ENCODE results near the gene ALK.

Gene ALK

GRCh38 chr2:29676886-29677453 lies 244.4 kb downstream of the ALK start:
- in situ Hi-C loops (cut with HindIII; ENCODE audit: low sequenced_read_pairs): no loop called here

GRCh38 chr2:29664578-29664977 lies 256.8 kb downstream of the ALK start:
- in situ Hi-C loops (cut with HindIII; ENCODE audit: low sequenced_read_pairs): loop anchor here (5.0 kb wide), 1 partner anchor 38 kb away; no protein-coding TSS in a partner anchor

DNA sequence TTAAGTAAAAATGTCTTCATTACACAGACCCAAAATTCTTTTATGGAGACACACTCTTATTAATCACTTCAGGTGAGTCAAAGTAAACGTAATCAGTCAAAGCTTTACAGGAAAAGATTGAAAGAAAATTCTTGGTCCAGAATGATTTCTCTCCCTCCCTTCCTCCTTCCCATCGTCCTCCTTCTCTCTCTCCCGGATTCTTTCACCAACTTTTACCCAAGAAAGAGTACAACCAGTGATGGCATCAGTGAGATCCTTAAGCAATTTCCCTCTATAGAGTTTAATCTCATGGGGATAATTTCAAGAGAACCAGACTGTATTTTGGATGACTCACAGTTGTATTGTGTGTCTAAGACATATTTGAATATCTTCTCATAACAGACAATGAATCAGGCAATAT lies 258.1 kb downstream of the ALK start:
- in situ Hi-C loops (cut with HindIII; ENCODE audit: low sequenced_read_pairs): loop anchor here (5.0 kb wide), 1 partner anchor 39 kb away; no protein-coding TSS in a partner anchor

GRCh38 chr2:29662861-29663260 lies 258.5 kb downstream of the ALK start:
- in situ Hi-C loops (cut with HindIII; ENCODE audit: low sequenced_read_pairs): loop anchor here (5.0 kb wide), 1 partner anchor 39 kb away; no protein-coding TSS in a partner anchor

DNA sequence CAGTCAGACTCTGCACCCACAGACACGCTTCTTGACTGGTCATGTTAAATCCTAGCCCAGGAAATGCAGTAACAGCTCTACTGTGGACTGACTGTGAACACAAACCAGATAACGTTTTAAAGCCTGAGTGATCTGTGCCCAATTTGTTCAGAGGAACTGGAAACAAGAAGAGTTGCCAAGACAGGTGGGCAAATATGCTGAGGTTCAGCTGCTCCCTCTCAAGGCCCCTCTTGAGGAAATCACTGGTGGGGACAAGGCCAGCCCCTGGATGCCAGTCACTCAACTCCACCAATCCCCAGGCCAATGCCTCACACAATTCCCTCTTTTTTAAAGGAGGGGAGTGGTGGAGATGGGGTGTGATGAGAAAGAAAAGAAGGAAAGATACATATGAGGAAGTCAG lies 261.2 kb downstream of the ALK start:
- in situ Hi-C loops (cut with HindIII; ENCODE audit: low sequenced_read_pairs): loop anchor here (5.0 kb wide), 1 partner anchor 42 kb away; no protein-coding TSS in a partner anchor

GRCh38 chr2:29659178-29659577 lies 262.2 kb downstream of the ALK start:
- in situ Hi-C loops (cut with HindIII; ENCODE audit: low sequenced_read_pairs): no loop called here

DNA sequence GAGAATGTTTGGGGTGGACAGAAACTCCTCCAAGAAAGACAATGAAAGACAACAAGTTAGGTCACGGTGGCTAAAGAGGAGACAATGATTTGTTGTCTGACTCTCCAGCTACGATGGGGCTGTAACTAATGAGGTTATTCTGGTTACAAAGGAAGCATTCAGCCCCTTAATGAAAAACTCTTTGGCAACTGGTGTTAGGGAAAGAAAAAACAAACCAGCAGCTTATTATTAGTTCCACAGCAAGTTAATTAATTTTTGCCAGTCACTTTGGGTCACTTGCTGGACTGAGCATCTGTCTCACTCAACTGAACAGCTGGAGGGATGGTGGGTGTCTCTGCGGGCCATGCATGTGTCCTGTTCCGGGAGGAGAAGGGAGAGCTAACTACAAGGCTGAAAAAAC lies 263.7 kb downstream of the ALK start:
- in situ Hi-C loops (cut with HindIII; ENCODE audit: low sequenced_read_pairs): no loop called here

DNA sequence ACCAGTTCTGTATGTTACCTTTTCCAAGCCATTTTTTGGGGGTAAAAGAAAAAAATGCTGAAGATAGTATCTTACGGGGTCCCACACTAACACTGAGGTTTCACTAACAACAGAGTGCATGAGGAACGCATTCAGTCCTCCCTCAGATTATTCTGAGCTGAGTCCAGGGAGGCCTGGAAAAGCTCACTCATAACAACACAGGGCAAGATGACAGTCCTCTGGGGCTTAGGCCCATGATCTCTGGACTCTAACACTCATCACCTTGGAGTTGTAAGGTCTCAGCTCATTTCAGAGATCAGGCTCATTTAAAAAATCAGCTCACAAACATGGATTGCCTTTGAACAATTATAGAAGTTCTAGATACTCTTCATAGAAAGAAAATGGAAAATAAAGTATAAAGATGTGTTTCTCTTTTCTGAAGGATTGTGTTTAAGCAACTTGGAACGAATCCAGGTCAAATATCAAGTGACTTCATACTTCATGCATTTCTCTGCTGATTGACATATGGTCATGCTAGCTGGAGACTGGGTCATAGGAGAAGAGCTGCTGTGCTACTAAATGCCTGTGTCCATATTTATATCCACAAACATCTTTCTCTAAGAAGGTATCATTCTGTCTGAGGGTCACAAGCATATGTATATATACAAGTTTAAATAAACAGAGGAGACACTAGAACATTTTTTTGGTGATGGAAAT lies 265.8 kb downstream of the ALK start:
- in situ Hi-C loops (cut with HindIII; ENCODE audit: low sequenced_read_pairs): no loop called here

DNA sequence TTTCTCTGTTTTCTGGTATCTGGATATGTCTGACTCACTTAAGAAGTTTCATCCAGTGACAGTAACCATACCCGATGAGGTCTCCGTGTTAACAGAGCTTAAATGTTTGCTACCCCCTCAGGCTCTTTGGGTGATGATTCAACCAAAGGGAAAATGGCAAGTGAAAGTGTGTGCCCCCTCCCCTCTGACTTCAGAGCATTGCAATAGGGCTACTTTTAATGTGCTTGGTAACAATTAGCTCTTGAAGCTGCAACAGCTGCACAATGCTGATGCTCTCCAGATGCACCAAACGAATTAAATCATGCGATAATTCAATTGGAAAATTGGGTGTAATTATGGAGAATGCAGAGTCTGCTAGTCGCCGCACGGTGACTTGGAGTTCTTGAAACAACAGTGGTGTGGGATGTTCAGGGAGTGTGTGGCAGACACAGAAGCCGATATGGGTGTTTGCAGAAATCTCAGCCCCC lies 270.7 kb downstream of the ALK start:
- in situ Hi-C loops (cut with HindIII; ENCODE audit: low sequenced_read_pairs): no loop called here

- in situ Hi-C loops (cut with HindIII; ENCODE audit: low sequenced_read_pairs): no loop called here
Measured at GRCh38 chr2:29644949-29645348, 276.4 kb downstream of the ALK start.

DNA sequence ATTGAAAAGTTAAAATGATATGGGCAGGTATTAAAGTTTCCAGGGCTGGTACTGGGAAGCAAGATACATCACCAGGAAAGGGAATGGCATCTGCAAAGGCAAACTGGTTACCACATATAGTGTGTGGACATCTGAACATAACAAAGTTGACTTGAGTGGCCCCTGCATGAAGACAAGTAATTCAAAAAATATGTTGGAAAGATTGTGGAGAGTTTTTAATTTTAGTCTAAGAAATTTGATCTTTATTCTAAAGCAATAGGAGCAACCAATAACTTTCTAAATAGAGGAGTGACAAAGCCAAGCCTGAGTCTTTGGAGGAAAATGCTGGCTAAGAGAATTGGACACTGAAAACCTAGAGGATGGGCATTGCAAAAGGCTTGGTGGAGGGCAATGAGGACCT lies 278.2 kb downstream of the ALK start:
- in situ Hi-C loops (cut with HindIII; ENCODE audit: low sequenced_read_pairs): no loop called here

GRCh38 chr2:29640360-29640759 lies 281.0 kb downstream of the ALK start:
- in situ Hi-C loops (cut with HindIII; ENCODE audit: low sequenced_read_pairs): no loop called here

DNA sequence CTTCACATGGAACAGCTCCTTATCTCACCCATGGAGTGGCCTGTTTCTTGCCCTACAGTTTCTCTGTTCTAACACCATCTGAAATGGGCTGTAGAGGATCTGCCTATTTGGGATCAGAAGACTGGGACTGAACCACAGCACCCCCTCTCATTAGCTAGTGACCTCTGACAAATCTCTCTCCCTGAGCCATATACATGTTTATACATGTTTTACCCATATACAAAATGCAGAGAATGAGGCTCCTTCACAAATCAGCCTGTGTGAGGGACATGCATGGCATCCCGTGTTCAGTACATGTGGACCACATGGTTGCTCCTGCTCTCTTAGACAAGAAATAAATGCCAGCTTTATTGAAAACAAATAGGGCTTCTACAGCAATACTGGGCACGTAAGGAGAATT lies 282.7 kb downstream of the ALK start:
- in situ Hi-C loops (cut with HindIII; ENCODE audit: low sequenced_read_pairs): no loop called here

- in situ Hi-C loops (cut with HindIII; ENCODE audit: low sequenced_read_pairs): no loop called here
Measured at GRCh38 chr2:29634916-29635315, 286.5 kb downstream of the ALK start.

DNA sequence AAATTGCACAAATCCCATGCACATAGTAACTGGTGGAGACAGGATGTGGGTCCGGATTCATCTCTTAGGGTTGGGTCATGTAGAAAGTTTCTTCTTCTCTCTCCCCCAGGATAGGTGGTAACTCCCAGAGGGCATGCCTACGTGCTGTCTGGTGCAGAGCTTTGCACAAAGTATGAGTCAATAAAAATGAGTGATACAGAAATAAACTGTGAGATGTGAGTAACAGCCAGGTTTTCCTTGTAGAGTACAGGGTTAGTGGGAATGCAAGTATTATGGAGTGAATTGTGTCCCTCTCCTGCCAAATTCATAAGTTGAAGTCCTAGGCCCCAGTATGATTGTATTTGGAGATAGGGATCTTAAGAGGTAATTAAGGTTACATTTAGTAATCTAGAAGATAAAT lies 289.4 kb downstream of the ALK start:
- in situ Hi-C loops (cut with HindIII; ENCODE audit: low sequenced_read_pairs): no loop called here

DNA sequence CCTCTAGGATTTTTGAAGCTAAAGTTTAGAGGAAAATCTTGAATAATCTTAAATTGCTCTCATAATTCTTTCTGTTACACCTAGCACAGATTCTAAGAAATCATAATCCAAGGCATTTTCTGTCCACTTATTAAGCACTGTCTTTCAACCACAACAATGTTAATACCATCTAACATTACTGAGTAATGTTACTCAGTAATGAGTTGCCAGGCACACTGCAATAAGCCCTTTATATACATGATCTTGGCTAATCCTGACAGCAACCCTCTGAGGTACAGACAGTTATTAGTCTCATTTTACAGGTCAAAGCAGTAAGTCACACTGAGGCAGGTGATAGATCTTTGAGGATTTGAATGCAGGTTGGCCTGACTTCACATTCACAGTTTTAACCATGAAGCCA lies 291.9 kb downstream of the ALK start:
- in situ Hi-C loops (cut with HindIII; ENCODE audit: low sequenced_read_pairs): no loop called here

DNA sequence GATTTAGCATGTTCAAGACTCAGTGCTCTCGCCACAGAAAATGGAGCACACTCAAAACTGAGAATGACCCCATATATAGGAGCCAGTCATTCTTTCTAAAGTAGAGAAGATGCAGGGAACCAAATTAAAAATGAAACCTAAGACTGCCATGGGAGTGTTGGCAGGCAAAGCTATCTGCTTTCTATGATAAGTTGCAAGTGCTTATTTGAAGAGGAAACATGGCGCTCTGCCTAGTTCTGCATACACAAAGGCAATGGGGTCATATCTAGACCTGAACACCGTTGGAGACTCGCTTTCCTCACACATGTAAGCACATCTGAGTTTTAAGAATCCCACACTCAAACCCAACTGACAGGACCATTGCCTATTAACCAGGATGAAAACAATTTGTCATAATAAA lies 292.5 kb downstream of the ALK start:
- in situ Hi-C loops (cut with HindIII; ENCODE audit: low sequenced_read_pairs): no loop called here

DNA sequence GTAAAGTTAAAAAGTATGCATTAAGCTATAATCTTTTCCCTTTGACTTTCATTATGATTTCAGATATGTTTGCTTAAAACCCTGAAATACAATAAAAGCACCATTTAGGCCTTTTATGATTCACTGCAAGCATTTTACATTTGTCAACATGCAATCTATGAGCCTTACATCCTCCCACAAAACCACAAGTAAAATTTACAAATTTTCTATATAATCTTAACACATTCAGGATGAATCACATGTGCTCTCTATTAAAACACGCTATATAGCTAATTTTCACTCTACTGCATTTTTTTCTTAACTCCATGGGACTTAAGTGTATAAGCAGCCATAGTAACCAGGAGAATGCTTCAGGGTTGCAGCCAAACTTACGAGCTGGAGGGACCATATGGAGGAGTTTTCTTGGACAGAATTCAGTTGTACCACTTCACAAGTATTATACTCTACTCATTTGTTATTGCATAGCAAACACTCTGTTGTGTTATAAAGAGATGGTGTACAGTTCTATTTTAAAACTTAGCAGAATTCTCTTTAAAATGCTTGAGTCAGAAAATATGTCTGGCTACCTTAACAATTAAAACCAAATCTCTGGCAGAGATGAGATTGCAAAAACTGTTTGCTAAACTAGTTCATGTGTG lies 293.2 kb downstream of the ALK start:
- in situ Hi-C loops (cut with HindIII; ENCODE audit: low sequenced_read_pairs): no loop called here

- in situ Hi-C loops (cut with HindIII; ENCODE audit: low sequenced_read_pairs): no loop called here
Measured at GRCh38 chr2:29627279-29627711, 294.1 kb downstream of the ALK start.

- in situ Hi-C loops (cut with HindIII; ENCODE audit: low sequenced_read_pairs): no loop called here
Measured at GRCh38 chr2:29620890-29621289, 300.5 kb downstream of the ALK start.

DNA sequence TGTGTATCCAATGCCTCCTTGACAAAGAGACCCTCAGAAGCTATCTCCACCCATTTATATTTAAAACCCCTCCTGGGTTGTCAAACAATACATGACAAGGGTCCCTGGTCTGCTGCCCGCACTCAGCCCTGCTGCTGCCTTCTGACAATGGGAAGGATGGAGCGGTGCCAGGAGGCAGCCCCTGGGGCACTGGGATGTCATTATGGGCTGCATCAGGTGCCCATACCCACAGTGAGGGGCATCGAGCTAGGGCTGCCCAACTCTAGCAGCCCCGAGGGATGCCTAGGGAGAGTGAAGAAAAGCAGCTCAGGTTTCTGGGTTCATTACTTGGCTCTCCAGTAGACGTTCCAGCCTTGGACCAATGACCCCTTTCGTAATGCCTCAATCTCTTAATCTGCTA lies 301.7 kb downstream of the ALK start:
- in situ Hi-C loops (cut with HindIII; ENCODE audit: low sequenced_read_pairs): no loop called here

- in situ Hi-C loops (cut with HindIII; ENCODE audit: low sequenced_read_pairs): no loop called here
Measured at GRCh38 chr2:29618024-29618423, 303.4 kb downstream of the ALK start.
